GM21717 (cell line): ENCODE measurements around the gene HOXC11.

ENCODE experiments used
- ATAC-seq: cut with Tn5 transposase; IDR thresholded peaks from one replicate; pipeline ENCODE4 v1.9.1; 2021; ENCODE audit warnings: mild to moderate bottlenecking, moderate library complexity; ENCODE audit not compliant: unreplicated experiment

The HOXC11 gene

DNA sequence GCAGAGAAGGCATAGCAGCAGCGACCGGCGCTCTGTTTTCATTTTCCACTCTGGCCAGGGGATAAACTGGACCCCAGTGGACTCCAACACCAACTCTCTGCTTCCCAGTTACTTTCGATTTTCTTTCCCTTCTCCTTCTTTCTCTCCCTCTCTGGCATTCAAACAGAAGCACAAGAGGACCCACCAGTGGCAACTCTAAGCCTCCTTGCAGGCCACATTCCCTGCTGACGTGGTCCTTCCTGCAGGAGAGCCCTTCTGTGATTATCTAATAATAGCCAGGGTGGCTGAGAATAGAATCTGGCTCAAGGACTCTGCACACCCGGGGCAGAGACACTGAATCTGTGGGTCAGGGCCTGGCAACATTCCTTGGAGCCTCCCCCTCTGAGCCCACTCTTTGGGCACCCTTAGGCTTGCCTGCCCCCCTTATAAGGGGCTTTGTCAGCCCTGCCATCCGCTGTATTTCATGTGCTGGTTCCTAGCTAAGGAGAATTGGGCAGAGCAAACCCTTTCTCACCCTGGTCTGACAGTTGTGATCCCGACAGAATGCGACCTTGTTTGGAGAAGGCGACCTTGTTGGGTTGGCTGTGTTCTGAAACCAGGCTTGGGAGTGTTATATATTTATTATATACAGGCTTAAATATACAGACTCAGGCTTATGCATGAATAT lies 47.1 kb downstream of the HOXC11 start:
- ATAC-seq = no peak

GRCh38 chr12:54020591-54021405 lies 47.9 kb downstream of the HOXC11 start:
- no peak for ATAC-seq

- ATAC-seq = no peak
Observed at GRCh38 chr12:54021432-54022013, 48.6 kb downstream of the HOXC11 start.

GRCh38 chr12:54022960-54023884 lies 50.3 kb downstream of the HOXC11 start:
- ATAC-seq = no peak

GRCh38 chr12:54024127-54024526 lies 51.2 kb downstream of the HOXC11 start:
- ATAC-seq = no peak

- ATAC-seq = no peak
Observed at GRCh38 chr12:54024581-54025305, 51.8 kb downstream of the HOXC11 start.

- no peak for ATAC-seq
Observed at GRCh38 chr12:54025499-54026405, 52.8 kb downstream of the HOXC11 start.

GRCh38 chr12:54026640-54027441 lies 53.9 kb downstream of the HOXC11 start:
- ATAC-seq = no peak
